ENCODE results near the gene ZNF799. TPM values are rescaled to one million over a fixed set of nuclear protein-coding genes. Genes with fewer than 3 reads are reported as not detected.
A peak's percentile ranks its signal among the peaks of the same experiment; 100 is the strongest.
"Not testable (repeated sequence)": the region's sequence is repeated elsewhere in the genome, so short reads cannot be mapped to it uniquely, and the experiment has no call there.

The ZNF799 gene
- total RNA-seq, 2 experiments from 2014 or later = 2.4 to 3.2 TPM

DNA sequence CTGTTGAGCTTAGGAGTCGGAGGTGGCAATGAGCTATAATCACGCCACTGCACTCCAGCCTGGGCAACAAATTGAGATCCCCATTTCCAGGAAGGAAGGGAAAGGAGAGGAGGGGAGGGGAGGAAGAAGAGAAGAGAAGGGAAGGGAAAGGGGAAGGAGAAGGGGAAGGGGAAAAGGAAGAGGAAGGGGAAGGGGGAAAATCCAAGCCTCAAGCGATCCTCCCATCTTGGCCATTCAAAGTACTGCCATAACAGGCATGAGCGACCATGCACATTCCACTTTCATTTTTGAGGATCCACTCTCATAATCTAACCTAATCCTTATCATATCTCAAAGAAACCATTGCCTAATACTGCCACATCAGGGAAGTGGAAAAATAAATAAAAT is 24.8 kb upstream of the ZNF799 start:
- Mint-ChIP-seq H3K27me3 (no peaks in the 10 kb centered on the region), H3K9me3 (peaks cover 34% of the 10 kb centered on the region), H3K36me3 (ENCODE audit: low read depth) (peaks cover 55% of the 10 kb centered on the region), H3K27ac (no peak overlapping the region), H3K4me1 (ENCODE audit: low read depth) (no peaks in the 10 kb centered on the region), H3K4me3 (no peak overlapping the region)
- ATAC-seq (no peak), DNase-seq (no peak)
- CTCF ChIA-PET = no interaction called here
- TF ChIP-seq, protein P1, sequence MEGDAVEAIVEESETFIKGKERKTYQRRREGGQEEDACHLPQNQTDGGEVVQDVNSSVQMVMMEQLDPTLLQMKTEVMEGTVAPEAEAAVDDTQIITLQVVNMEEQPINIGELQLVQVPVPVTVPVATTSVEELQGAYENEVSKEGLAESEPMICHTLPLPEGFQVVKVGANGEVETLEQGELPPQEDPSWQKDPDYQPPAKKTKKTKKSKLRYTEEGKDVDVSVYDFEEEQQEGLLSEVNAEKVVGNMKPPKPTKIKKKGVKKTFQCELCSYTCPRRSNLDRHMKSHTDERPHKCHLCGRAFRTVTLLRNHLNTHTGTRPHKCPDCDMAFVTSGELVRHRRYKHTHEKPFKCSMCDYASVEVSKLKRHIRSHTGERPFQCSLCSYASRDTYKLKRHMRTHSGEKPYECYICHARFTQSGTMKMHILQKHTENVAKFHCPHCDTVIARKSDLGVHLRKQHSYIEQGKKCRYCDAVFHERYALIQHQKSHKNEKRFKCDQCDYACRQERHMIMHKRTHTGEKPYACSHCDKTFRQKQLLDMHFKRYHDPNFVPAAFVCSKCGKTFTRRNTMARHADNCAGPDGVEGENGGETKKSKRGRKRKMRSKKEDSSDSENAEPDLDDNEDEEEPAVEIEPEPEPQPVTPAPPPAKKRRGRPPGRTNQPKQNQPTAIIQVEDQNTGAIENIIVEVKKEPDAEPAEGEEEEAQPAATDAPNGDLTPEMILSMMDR (IDR thresholded peaks at IDR 0.05) = no peak
- POLR2A ChIA-PET = no interaction called here
- intact Hi-C loops (cut with micrococcal nuclease) = no loop called here

DNA sequence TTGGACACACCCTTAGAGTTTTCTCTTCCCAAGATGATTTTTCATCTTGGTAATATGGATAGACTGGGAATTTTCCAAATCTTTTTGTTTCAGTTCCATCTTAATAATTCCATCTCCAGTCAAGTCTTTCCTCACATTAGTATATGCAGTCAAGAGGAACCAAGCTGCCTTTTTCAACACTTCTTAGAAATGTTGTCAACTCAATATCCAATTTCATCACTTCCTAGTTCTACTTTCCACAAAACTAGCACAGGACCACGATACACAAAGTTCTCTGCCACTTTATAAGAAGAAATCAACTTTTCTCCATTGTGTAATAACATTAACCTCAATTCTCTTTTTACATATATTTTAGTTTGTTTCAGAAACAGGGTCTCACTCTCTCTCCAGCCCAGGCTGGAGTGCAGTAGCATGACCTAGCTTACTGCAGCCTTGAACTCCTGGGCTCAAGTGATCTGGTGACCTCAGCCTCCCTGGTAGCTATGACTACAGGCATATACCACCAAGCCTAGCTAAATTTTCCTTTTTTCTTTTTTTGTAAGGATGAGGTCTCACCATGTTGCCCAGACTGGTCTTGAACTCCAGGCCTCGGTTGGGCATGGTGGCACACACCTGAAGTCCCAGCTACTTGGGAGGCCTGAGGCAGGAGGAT is 24.3 kb upstream of the ZNF799 start:
- Mint-ChIP-seq H3K27me3 (no peaks in the 10 kb centered on the region), H3K4me1 (ENCODE audit: low read depth) (no peaks in the 10 kb centered on the region), H3K9me3 (peaks cover 28% of the 10 kb centered on the region), H3K4me3 (no peak overlapping the region), H3K27ac (no peak overlapping the region), H3K36me3 (ENCODE audit: low read depth) (peaks cover 50% of the 10 kb centered on the region)
- TF ChIP-seq, protein P1 (IDR thresholded peaks at IDR 0.05) = no peak
- CTCF ChIA-PET = no interaction called here
- DNase-seq = no peak
- POLR2A ChIA-PET = no interaction called here
- no peak for ATAC-seq
- intact Hi-C loops (cut with micrococcal nuclease) = no loop called here

DNA sequence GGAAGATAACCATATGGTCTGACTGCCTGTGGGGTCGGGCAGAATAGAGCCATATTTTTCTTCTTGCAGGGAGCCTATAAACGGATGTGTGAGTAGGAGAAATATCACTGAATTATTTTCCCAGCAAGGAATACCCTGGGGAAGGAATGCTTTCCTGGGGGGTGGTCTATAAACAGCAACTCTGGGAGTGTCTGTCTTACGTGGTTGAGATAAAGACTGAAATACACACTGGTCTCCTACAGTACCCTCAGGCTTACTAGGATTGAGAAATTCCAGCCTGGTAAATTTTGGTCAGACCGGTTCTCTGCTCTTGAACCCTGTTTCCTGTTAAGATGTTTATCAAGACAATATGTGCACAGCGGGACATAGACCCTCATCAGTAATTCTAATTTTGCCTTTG is 16.2 kb upstream of the ZNF799 start:
- Mint-ChIP-seq H3K36me3 (ENCODE audit: low read depth) (peaks cover 18% of the 10 kb centered on the region), H3K9me3 (peaks cover 13% of the 10 kb centered on the region)
- H3K4me3 Mint-ChIP-seq; ATAC-seq; POLR2A ChIA-PET; H3K27ac Mint-ChIP-seq; intact Hi-C loops (cut with micrococcal nuclease); H3K4me1 Mint-ChIP-seq (ENCODE audit: low read depth); DNase-seq; H3K27me3 Mint-ChIP-seq: not testable (repeated sequence)
- CTCF ChIA-PET = interaction anchor here (1.7 kb wide), 1 partner anchor 52 kb away, joined by 3 read pairs; the partner anchor contains the start of gene ZNF442

DNA sequence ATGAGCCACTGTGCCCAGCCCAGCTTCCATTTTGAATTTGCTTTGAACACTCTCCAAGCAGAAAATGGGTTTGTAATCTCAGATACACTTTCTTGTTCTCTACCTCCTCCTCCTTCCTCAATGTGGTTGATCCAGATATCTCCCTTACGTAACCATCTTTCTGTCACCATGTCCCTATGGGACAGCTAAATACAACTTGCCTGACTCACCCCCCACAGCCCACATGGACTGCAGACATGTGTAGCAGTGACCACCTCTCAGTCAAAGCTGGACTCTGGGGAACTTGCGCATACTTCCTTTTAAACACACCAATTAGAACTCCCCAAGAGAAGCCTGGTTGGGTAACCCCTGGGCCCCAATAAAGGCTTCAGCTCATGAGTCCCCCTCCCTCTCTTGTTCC is 10.8 kb upstream of the ZNF799 start:
- POLR2A ChIA-PET = no interaction called here
- Mint-ChIP-seq H3K9me3 (peaks cover 5% of the 10 kb centered on the region), H3K4me3 (no peak overlapping the region), H3K27ac (no peak overlapping the region), H3K4me1 (ENCODE audit: low read depth) (no peaks in the 10 kb centered on the region), H3K27me3 (no peaks in the 10 kb centered on the region), H3K36me3 (ENCODE audit: low read depth) (peaks cover 3% of the 10 kb centered on the region)
- ATAC-seq = no peak
- CTCF ChIA-PET = no interaction called here
- intact Hi-C loops (cut with micrococcal nuclease) = no loop called here
- TF ChIP-seq, protein P1 (IDR thresholded peaks at IDR 0.05) = no peak
- no peak for DNase-seq

DNA sequence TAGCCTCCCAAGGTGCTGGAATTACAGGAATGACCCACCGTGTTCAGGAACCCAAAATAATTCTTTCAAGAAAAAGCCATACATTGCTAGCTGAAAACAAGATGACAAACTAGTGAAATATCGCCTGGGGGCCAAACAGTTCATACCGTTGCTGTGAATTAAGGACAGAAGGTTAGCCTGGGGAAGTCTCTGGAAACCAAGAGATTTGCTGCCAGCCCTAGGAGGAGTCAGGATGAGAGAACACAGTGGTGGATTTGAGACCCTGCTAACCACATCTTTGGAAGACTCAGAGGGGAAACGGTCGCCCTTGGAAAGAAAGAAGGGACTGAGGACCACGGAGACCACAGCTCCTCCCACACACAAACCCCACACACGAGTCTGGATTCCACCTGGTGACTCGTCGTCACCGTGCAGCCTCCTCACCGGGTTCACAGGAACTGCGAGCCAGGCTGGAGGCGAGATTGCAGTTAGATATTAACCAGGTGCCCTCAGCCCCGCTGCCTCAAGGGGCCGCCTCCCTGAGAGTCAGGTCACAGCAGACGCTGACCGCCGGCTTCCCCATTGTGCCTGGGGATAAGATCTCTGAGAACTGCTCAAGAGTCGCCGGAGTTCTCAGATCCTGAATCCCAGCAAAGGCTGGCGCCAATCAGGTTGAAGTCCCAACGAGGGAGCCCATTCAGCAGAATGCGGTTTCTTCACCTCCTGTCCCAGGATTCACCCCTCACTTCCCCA is 1.0 kb downstream of the ZNF799 start:
- peak; percentile 55 for ATAC-seq
- POLR2A ChIA-PET; intact Hi-C loops (cut with micrococcal nuclease); H3K27me3 Mint-ChIP-seq: not testable (repeated sequence)
- peaks cover 11% of the 10 kb centered on the region for H3K4me1 Mint-ChIP-seq (ENCODE audit: low read depth)
- DNase-seq = peak; percentile 69
- peaks cover 11% of the 10 kb centered on the region for H3K9me3 Mint-ChIP-seq
- CTCF ChIA-PET = interaction anchor here (0.6 kb wide), 1 partner anchor 189 kb away, joined by 4 read pairs; no protein-coding TSS in a partner anchor
- H3K27ac Mint-ChIP-seq = peak overlapping the region; percentile 37
- peaks cover 17% of the 10 kb centered on the region for H3K36me3 Mint-ChIP-seq (ENCODE audit: low read depth)
- H3K4me3 Mint-ChIP-seq = peak overlapping the region; percentile 90

DNA sequence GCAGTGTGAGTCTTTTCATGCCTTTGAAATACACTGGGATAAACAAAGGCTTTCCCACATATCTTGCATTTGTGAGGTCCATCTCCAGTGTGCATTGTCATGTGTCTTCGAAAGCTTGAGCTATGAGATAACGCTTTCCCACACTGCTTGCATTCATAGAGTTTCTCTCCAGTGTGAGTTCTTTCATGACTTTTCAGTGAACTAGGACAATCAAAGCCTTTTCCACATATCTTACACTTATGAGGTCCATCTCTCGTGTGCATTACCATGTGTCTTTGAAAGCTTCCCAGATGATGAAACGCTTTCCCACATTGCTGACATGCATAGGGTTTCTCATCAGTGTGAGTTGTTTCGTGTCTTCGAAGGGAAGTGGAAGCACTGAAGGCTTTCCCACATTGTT is 9.9 kb downstream of the ZNF799 start:
- ATAC-seq; H3K27ac Mint-ChIP-seq; intact Hi-C loops (cut with micrococcal nuclease); H3K27me3 Mint-ChIP-seq; H3K4me3 Mint-ChIP-seq; DNase-seq; H3K4me1 Mint-ChIP-seq (ENCODE audit: low read depth); POLR2A ChIA-PET: not testable (repeated sequence)
- Mint-ChIP-seq H3K9me3 (peaks cover 34% of the 10 kb centered on the region), H3K36me3 (ENCODE audit: low read depth) (peaks cover 70% of the 10 kb centered on the region)
- CTCF ChIA-PET = interaction anchor here (0.9 kb wide), 1 partner anchor 130 kb away, joined by 3 read pairs; no protein-coding TSS in a partner anchor

DNA sequence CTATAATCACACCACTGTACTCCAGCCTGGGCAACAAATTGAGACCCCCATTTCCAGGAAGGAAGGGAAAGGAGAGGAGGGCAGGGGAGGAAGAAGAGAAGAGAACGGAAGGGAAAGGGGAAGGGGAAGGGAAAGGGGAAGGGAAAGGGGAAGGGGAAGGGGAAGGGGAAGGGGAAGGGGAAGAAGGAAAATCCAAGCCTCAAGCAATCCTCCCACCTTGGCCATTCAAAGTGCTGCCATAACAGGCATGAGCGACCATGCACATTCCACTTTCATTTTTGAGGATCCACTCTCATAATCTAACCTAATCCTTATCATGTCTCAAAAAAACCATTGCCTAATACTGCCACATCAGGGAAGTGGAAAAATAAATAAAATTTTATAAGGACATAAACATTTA is 14.7 kb downstream of the ZNF799 start:
- ATAC-seq; H3K4me3 Mint-ChIP-seq; H3K4me1 Mint-ChIP-seq (ENCODE audit: low read depth); POLR2A ChIA-PET; DNase-seq; H3K27me3 Mint-ChIP-seq; CTCF ChIA-PET; H3K27ac Mint-ChIP-seq; intact Hi-C loops (cut with micrococcal nuclease): not testable (repeated sequence)
- peaks cover 45% of the 10 kb centered on the region for H3K36me3 Mint-ChIP-seq (ENCODE audit: low read depth)
- H3K9me3 Mint-ChIP-seq = peaks cover 24% of the 10 kb centered on the region

Data from activated CD8-positive, alpha-beta T cell treated with anti-CD3 and anti-CD28 coated beads for 36 hours (primary cell).